Activated CD8-positive, alpha-beta memory T cell treated with anti-CD3 and anti-CD28 coated beads, Interleukin-2, amount 50 U/mL, for 24 hours (primary cell): Measurements from ENCODE around the gene PTBP2.
"Not testable (repeated sequence)": the region's sequence is repeated elsewhere in the genome, so short reads cannot be mapped to it uniquely, and the experiment has no call there.

ENCODE experiments used
- DNase-seq: peaks from one replicate; pipeline ENCODE4 v3.0.0-alpha.2; 2020; ENCODE audit errors: extremely low read depth

PTBP2 gene

GRCh38 chr1:96730574-96731298, 9.2 kb downstream of the PTBP2 start:
- no peak for DNase-seq

GRCh38 chr1:96741335-96741734, 19.8 kb downstream of the PTBP2 start:
- no peak for DNase-seq

- no peak for DNase-seq
These were observed 25.1 kb downstream of the PTBP2 start for GRCh38 chr1:96746440-96747420.

GRCh38 chr1:96747565-96747964, 26.0 kb downstream of the PTBP2 start:
- DNase-seq: no peak

DNA sequence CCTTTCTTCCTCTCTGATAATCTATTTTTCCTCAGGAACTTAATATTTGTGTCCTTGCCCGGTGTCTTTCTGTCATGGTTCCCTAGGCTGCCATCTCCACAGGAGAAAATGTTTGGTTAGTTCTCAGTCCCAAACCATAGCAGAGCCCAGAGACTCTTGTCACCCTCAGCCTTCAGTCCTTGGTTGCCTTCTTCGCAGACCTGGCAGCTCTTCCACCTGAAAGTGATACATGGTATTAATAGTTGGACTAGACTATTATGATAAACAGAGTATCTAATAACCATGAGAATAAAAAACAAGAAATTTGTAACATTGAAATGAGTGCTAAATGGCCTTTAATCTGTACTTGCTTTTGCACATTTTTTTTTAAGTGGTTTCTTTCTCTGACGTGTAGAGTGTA, 26.5 kb downstream of the PTBP2 start:
- DNase-seq: no peak

DNA sequence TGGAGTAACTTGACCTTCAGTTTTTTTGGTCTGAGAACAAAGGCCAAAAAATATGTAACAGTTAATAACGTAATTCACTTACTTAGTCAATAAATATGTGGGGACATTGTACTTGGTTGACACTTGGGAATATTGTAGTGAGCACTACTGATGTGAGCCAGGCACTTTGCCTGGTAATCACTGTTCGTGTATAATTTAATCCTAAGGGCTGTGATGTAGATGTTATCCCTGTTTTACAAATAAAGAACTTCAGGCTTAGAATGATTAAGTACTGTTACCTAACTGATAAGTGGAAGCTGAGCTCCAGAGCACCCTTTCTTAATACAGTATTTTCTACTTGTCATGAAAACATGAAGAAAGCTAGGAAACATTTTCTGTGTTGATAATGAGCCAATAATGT, 28.0 kb downstream of the PTBP2 start:
- no peak for DNase-seq

- DNase-seq: no peak
These were observed 30.8 kb downstream of the PTBP2 start for GRCh38 chr1:96752394-96752793.

DNA sequence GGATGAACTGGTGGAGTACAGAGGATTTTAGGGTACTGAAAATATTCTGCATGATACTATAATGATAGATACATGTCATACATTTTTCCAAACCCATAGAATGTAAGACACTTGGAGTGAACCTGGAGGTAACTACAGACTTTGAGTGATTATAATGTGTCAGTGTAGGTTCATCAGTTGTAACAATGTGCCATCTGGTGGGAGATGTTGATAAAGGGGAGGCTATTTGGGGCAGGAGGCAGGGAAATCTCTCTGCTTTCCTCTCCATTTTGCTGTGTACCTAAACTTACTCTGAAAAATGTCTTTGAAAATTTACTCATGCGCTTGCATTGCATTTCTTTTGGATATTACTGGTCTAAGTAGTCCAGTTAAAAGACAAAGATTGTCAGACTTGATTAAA, 35.2 kb downstream of the PTBP2 start:
- DNase-seq: no peak

- DNase-seq: not testable (repeated sequence)
These were observed 41.0 kb downstream of the PTBP2 start for GRCh38 chr1:96762586-96762985.

DNA sequence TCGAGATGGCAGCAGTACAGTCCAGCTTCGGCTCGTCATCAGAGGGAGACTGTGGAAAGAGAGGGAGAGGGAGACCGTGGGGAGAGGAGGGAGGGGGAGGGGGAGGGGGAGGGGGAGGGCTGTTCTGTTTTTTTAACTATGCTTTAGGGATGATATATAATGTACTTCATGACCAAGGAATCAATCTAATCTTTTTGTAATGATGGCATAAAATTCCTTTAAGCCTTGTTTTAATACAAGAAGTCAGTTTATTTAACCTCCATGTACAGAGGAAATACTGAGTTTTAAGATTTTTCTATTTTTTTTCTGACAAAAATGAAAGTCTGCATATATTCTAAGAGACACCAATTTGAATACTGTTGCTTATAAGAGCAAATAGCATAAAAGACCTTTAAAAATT, 41.9 kb downstream of the PTBP2 start:
- DNase-seq: no peak

DNA sequence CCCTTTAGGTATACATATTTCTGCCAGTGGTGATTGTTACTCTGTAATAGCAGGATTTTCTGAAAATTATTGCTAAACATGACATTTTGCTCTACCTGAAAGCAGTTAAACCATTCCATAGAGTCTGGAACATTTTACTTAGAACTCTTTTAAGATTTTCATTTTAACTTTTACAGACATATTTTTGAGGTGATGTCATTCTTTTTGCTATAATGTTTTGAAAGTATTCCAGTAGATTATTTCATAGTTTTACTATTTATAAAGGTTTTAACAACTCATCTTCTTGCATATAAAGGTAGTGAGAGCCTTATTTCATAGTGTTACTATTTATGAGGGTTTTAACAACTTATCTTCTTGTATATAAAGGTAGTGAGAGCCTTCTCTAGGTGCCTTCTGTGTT, 42.9 kb downstream of the PTBP2 start:
- DNase-seq: no peak

GRCh38 chr1:96771847-96772246, 50.3 kb downstream of the PTBP2 start:
- no peak for DNase-seq

DNA sequence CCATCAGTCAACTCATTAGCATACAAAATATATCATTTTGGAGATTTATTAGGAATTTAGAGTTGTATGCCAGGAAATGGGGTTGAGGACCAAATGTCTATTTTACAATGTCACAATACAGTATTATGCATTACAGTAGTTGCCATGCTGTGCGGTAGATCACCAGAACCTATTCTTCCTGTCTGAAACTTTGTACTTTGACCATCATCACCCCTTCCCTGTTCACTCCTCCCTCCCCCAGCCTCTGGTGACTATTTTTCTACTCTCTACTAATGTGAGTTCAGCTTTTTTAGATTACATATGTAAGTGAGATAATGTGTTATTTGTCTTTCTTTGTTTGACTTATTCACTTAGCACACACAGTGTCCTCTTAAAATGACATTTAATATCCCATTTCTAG, 50.8 kb downstream of the PTBP2 start:
- DNase-seq: no peak

DNA sequence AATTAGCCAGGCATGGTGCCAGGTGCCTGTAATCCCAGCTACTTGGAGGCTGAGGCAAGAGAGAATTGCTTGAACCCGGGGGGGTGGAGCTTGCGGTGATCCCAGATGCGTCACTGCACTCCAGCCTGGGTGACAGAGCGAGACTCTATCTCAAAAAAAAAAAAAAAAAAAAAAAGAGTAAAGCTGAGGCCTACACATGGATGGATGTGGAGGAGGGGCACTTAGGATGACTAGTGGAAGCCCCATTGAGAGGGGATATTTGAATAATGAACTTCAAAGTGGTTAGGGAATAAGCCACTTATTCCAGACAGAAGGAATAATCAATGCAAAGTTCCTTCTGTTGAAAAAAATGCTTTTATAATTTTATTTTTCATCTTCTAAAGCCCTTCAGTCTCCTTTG, 51.4 kb downstream of the PTBP2 start:
- DNase-seq: no peak

DNA sequence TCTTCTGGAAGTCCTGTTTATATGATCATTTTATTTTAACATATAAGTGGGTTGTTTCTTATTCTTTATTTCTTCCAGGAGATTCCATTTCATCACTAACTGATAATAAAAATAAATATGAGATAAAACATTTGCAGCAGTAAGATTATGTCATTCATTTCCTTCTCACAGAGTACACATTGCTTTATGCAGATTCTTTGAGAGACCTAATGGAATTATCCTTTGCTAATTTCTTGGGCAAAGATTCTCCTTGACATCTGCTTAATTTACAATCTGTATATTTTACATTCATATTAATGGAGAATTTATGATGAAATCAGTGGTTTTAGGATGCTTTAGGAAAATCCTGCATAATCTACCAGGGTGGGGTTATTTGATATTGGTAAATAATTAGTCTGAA, 60.6 kb downstream of the PTBP2 start:
- no peak for DNase-seq

DNA sequence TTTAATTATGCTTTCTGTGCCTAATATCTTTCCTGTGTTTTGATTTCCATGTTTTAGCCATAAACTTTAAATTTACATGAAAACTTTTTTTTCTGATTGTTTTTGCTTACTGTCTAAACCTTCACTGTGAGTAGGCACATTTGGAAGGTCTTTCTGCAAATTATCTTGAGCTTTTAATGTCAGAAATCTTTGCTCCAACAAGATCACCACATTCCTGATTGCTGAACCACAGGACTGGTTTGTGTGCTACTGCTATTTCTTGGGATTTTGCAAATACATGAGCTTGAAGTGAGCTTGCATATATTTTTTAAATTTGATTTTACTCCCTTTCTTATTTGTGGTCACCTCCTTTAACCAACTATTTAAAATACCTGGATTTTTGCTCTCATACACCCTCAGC, 61.3 kb downstream of the PTBP2 start:
- no peak for DNase-seq

GRCh38 chr1:96790599-96790998, 69.0 kb downstream of the PTBP2 start:
- no peak for DNase-seq

GRCh38 chr1:96792220-96792619, 70.6 kb downstream of the PTBP2 start:
- DNase-seq: no peak

DNA sequence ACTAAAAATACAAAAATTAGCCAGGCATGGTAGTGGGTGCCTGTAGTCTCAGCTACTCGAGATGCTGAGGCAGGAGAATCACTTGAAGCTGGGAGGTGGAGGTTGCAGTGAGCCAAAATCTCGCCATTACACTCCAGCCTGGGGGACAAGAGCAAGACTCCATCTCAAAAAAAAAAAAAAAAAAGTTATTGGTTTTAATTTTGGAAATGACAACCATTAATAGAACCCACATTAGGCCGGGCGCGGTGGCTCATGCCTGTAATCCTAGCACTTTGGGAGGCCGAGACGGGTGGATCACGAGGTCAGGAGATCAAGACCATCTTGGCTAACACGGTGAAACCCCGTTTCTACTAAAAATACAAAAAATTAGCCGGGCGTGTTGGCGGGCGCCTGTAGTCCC, 80.1 kb downstream of the PTBP2 start:
- DNase-seq: not testable (repeated sequence)

DNA sequence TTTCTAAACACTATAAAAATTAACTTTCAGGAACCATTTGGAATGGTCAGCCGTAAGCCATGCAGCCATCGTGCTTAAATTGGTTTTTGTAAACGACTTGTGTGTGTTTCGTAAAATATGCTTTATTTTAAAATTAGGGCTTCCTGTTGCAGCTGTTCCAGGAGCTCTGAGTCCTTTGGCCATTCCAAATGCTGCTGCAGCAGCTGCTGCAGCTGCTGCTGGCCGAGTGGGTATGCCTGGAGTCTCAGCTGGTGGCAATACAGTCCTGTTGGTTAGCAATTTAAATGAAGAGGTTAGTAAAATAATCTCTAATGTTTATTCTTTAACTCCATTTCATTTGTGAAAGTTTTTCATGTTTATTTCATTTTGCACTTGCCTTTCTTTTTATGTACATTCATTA, 83.1 kb downstream of the PTBP2 start:
- no peak for DNase-seq

DNA sequence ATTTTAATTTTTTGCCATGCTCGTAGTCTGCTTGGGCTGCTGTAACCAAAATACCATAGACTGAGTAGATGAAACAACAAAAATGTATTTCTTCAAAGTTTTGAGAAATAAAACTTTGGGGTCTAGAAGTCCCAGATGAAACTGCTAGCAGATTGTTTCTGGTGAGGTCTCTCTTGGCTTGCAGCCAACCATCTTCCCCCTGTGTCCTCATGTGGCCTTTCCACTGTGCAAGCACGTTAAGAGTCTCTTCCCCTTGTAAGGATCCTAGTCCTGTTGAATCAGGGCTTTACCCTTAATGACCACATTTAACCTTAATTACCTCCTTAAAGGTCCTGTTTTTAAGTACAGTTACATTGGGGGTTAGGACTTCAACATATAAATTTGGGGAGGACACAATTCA, 86.6 kb downstream of the PTBP2 start:
- no peak for DNase-seq

GRCh38 chr1:96815914-96816313, 94.3 kb downstream of the PTBP2 start:
- DNase-seq: no peak

DNA sequence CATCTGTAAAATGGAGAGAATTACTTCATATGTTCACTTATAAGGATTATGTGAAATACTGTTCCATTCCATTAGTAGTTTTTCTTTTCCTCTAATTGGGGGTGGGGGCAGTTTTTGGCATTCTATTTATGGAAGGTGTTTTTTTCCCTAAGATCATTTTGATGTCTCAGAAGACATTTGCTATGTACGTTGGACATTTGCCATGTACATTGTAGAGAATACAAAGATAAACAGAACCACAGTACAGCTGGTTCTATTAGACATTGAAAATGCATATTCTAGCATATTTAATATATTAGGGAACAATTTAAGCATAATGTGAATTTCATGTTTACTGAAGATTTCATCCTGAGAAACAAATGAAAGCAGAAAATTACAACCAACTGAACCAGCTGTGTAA, 98.5 kb downstream of the PTBP2 start:
- no peak for DNase-seq
